Right atrium auricular region (tissue), 2 donors: ENCODE results near the gene HID1. TPM values are rescaled to one million over a fixed set of nuclear protein-coding genes. Genes with fewer than 3 reads are reported as not detected.

Source experiments
- DNase-seq: peaks from one replicate; pipeline ENCODE4 v3.0.0-alpha.2; 2019; ENCODE audit warnings: low spot score
- H3K27ac ChIP-seq, 2 donors: fragments of 200-600 bp; sonication (generic); 1 replicate in 1 of 2; 2 replicates in 1 of 2; pipeline ENCODE4 v1.5.1; 2016 to 2019
- H3K27me3 ChIP-seq, 2 donors: fragments of 200-600 bp; sonication (generic); one replicate each; pipeline versions ENCODE4 v1.5.1 to v1.6.0; 2017 to 2019
- H3K36me3 ChIP-seq: fragments of 200-600 bp; sonication (generic); one replicate; pipeline ENCODE4 v1.5.1; 2016
- H3K4me1 ChIP-seq, 2 donors: fragments of 200-600 bp; sonication (generic); one replicate each; pipeline versions ENCODE4 v1.5.1 to v1.6.0; 2017 to 2019
- H3K4me3 ChIP-seq, 2 donors: fragments of 200-600 bp; sonication (generic); 1 replicate in 1 of 2; 2 replicates in 1 of 2; pipeline ENCODE4 v1.5.1; 2017 to 2019; ENCODE audit warnings: mild to moderate bottlenecking in 1 of 2, moderate library complexity in 1 of 2
- H3K9me3 ChIP-seq, 2 donors: fragments of 200-600 bp; sonication (generic); one replicate each; pipeline ENCODE4 v1.5.1; 2019
- total RNA-seq, 2 donors: library from RNA; depleted of rRNA; stranded (reverse); fragments of >200 nt; gene quantifications; one replicate each; pipeline ENCODE4 v1.1.0, GENCODE V29; 2016
- TF ChIP-seq, protein P1 (sequence below), 2 donors: fragments of 200-600 bp; sonication (generic); IDR thresholded peaks; one replicate each; pipeline ENCODE4 v1.5.1; 2019; ENCODE audit warnings: antibody characterized with exemption in 2 of 2

HID1 gene
- total RNA-seq, 2 donors from 2014 or later, result 10.6 to 11.7 TPM

DNA sequence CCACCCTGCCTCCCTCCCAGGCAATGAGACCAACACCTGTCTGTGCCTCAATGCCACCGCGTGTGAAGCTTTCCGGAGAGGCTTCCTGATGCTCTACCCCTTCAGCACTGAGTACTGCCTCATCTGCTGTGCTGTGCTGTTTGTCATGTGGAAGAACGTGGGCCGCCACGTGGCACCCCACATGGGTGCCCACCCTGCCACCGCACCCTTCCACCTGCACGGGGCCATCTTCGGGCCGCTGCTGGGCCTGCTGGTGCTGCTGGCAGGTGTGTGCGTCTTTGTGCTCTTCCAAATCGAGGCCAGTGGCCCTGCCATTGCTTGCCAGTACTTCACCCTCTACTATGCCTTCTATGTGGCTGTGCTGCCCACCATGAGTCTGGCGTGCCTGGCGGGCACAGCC lies 25.9 kb downstream of the HID1 start:
- no peak overlapping the region for H3K4me3 ChIP-seq
- no peaks in the 10 kb centered on the region for H3K9me3 ChIP-seq
- no peaks in the 10 kb centered on the region for H3K36me3 ChIP-seq
- no peak overlapping the region for H3K27ac ChIP-seq
- H3K27me3 ChIP-seq, result no peaks in the 10 kb centered on the region
- H3K4me1 ChIP-seq, result no peaks in the 10 kb centered on the region
- TF ChIP-seq, protein P1, sequence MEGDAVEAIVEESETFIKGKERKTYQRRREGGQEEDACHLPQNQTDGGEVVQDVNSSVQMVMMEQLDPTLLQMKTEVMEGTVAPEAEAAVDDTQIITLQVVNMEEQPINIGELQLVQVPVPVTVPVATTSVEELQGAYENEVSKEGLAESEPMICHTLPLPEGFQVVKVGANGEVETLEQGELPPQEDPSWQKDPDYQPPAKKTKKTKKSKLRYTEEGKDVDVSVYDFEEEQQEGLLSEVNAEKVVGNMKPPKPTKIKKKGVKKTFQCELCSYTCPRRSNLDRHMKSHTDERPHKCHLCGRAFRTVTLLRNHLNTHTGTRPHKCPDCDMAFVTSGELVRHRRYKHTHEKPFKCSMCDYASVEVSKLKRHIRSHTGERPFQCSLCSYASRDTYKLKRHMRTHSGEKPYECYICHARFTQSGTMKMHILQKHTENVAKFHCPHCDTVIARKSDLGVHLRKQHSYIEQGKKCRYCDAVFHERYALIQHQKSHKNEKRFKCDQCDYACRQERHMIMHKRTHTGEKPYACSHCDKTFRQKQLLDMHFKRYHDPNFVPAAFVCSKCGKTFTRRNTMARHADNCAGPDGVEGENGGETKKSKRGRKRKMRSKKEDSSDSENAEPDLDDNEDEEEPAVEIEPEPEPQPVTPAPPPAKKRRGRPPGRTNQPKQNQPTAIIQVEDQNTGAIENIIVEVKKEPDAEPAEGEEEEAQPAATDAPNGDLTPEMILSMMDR (IDR thresholded peaks at IDR 0.05), result no peak
- DNase-seq, result no peak

- Histone ChIP-seq H3K9me3 (no peaks in the 10 kb centered on the region), H3K4me3 (no peak overlapping the region), H3K27ac (no peak overlapping the region), H3K36me3 (no peaks in the 10 kb centered on the region), H3K27me3 (no peaks in the 10 kb centered on the region), H3K4me1 (no peaks in the 10 kb centered on the region)
- TF ChIP-seq, protein P1 (IDR thresholded peaks at IDR 0.05), result no peak
- DNase-seq, result no peak
Observed at GRCh38 chr17:74945543-74945942, 27.0 kb downstream of the HID1 start.

- H3K36me3 ChIP-seq, result no peaks in the 10 kb centered on the region
- H3K4me3 ChIP-seq, result no peak overlapping the region
- TF ChIP-seq, protein P1 (IDR thresholded peaks at IDR 0.05), result no peak
- no peak for DNase-seq
- no peak overlapping the region for H3K27ac ChIP-seq
- H3K9me3 ChIP-seq, result no peaks in the 10 kb centered on the region
- H3K27me3 ChIP-seq, result no peaks in the 10 kb centered on the region
- no peaks in the 10 kb centered on the region for H3K4me1 ChIP-seq
Observed at GRCh38 chr17:74943808-74944522, 28.6 kb downstream of the HID1 start.

DNA sequence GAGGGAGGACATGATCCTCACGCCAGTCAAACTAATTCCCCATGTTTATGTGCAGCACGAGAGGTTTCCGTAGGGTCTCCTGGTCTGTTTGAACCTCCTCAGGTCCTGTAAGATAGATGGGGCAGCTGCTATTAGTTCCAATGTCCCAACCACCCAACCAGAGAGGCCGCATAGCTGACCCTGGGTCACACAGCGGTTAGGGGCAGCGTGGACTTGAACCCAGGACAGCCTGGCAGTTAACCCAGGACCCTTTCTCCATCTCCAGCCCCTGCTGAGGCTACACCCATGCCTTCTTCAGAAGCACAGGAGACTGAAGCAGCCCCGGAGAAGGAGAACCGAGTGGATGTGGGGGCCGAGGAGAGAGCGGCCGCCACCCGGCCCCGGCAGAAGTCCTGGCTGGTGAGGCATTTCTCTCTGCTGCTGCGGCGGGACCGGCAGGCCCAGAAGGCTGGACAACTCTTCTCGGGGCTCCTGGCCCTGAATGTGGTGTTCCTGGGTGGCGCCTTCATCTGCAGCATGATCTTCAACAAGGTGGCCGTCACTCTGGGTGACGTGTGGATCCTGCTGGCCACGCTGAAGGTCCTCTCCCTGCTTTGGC lies 31.3 kb downstream of the HID1 start:
- Histone ChIP-seq H3K4me1 (peaks cover 0 to 2% of the 10 kb centered on the region in 2 donors), H3K27ac (no peak overlapping the region), H3K4me3 (no peak overlapping the region), H3K9me3 (no peaks in the 10 kb centered on the region), H3K27me3 (peaks cover 5% of the 10 kb centered on the region in 2 donors), H3K36me3 (no peaks in the 10 kb centered on the region)
- TF ChIP-seq, protein P1 (IDR thresholded peaks at IDR 0.05), result no peak
- DNase-seq, result no peak

DNA sequence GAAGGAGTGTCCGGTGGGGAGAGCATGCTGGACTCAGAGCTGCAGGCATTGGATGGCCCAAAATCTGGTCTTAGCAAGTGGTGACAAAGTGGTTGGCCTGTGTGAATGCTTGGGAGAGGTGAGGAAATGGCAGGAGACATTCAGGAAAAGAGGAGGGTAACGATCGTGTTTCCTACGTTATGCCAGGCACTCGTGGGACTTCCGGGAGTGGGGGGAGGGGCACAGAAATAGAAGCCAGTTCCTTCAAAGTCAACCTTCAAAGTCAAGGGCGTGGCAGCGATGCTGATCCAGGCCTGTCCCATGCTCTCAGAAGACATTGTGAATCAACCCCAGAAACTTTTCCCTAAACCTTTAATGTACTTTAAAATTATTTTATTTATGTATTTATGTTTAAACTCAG lies 33.0 kb downstream of the HID1 start:
- H3K4me3 ChIP-seq, result no peak overlapping the region
- peaks cover 16 to 18% of the 10 kb centered on the region in 2 donors for H3K27me3 ChIP-seq
- DNase-seq, result no peak
- no peak overlapping the region for H3K27ac ChIP-seq
- no peaks in the 10 kb centered on the region for H3K36me3 ChIP-seq
- H3K9me3 ChIP-seq, result no peaks in the 10 kb centered on the region
- TF ChIP-seq, protein P1 (IDR thresholded peaks at IDR 0.05), result no peak
- H3K4me1 ChIP-seq, result peaks cover 0 to 11% of the 10 kb centered on the region in 2 donors
